Lung (tissue), 12 donors: ENCODE measurements around the gene PIF1. TPM values are rescaled to one million over a fixed set of nuclear protein-coding genes. Genes with fewer than 3 reads are reported as not detected.
A peak's percentile ranks its signal among the peaks of the same experiment; 100 is the strongest.

Source experiments
- ATAC-seq: fragments of 200-7000 bp; cut with Tn5 transposase; one replicate; pipeline ENCODE4 v1.9.1; 2020; ENCODE audit warnings: moderate number of reproducible peaks; ENCODE audit not compliant: insufficient read depth, low FRiP score
- DNase-seq, 3 donors: peaks; one replicate each; pipeline ENCODE4 v3.0.0-alpha.2; 2013 to 2017
- H3K27ac ChIP-seq, 2 donors: one replicate each; pipeline ENCODE4 v1.5.1; 2013; ENCODE audit warnings: mild to moderate bottlenecking in 2 of 2, moderate library complexity in 2 of 2, control low read depth in 1 of 2, inconsistent platforms in 1 of 2, low read depth in 1 of 2, low read length in 1 of 2
- H3K27me3 ChIP-seq, 3 donors: one replicate each; pipeline ENCODE4 v1.5.1; 2013; ENCODE audit warnings: low read length in 2 of 3; ENCODE audit not compliant: control insufficient read depth in 3 of 3, insufficient read depth in 3 of 3
- H3K36me3 ChIP-seq, 4 donors: one replicate each; pipeline ENCODE4 v1.5.1; 2013; ENCODE audit warnings: low read length in 4 of 4, mild to moderate bottlenecking in 1 of 4, moderate library complexity in 1 of 4; ENCODE audit not compliant: control insufficient read depth in 4 of 4, insufficient read depth in 4 of 4
- H3K4me1 ChIP-seq, 5 donors: one replicate each; pipeline ENCODE4 v1.5.1; 2013; ENCODE audit warnings: low read length in 5 of 5, mild to moderate bottlenecking in 2 of 5, moderate library complexity in 1 of 5; ENCODE audit not compliant: control insufficient read depth in 5 of 5, insufficient read depth in 5 of 5
- H3K4me3 ChIP-seq: one replicate; pipeline ENCODE4 v1.5.1; 2013; ENCODE audit warnings: mild to moderate bottlenecking, control low read depth, moderate library complexity
- H3K9ac ChIP-seq, 2 donors: one replicate each; pipeline ENCODE4 v1.5.1; 2013; ENCODE audit warnings: low read length in 2 of 2, control low read depth in 1 of 2; ENCODE audit not compliant: insufficient read depth in 1 of 2
- H3K9me3 ChIP-seq, 4 donors: one replicate each; pipeline ENCODE4 v1.5.1; 2013; ENCODE audit warnings: low read length in 3 of 4, mild to moderate bottlenecking in 1 of 4, moderate library complexity in 1 of 4; ENCODE audit not compliant: control insufficient read depth in 4 of 4, insufficient read depth in 3 of 4
- CTCF ChIP-seq: IDR thresholded peaks from 2 replicates; pipeline ENCODE4 v1.5.1; 2012; ENCODE audit warnings: mild to moderate bottlenecking; ENCODE audit errors: control extremely low read depth, extremely low read depth
- WGBS, 2 donors: extraction: QIAGEN DNeasy Blood & Tissue Kit; methylation state at CpG; one replicate each; pipeline ENCODE4 v1.1.7; 2013; 5-methylcytosine and 5-hydroxymethylcytosine counted together
- polyA plus RNA-seq, 2 donors: library from polyadenylated mRNA; stranded (reverse); fragments of 200-250 nt; gene quantifications; one replicate each; pipeline ENCODE4 v1.2.1, GENCODE V29; 2013
- total RNA-seq, 2 donors: library from RNA; depleted of rRNA in 1 of 2; stranded (reverse); fragments of >200 nt in 1 of 2; gene quantifications; one replicate each; pipeline ENCODE4 v1.2.1, GENCODE V29; 2014 to 2021
- donor health status: control.
- donor health status: control.
- donor health status: Bipolar disorder and iron deficiency.
- donor health status: healthy.
- donor health status: DM: yes; HTN: yes; CAD: no.

Gene PIF1
- total and polyA plus RNA-seq, 4 donors: 1.1 to 2.4 (median 1.2) TPM

GRCh38 chr15:64813075-64813474 lies 12.4 kb downstream of the PIF1 start:
- peaks cover 0 to 3% (median 0%) of the 10 kb centered on the region in 4 donors for H3K36me3 ChIP-seq
- no peak for ATAC-seq
- 44 to 76% methylated on average over 6 of the region's 6 CpGs for WGBS, 2 donors
- no peak overlapping the region for H3K27ac ChIP-seq
- no peaks in the 10 kb centered on the region for H3K27me3 ChIP-seq
- no peak overlapping the region for H3K9ac ChIP-seq
- H3K9me3 ChIP-seq: no peaks in the 10 kb centered on the region
- H3K4me1 ChIP-seq: peaks cover 0 to 10% (median 0%) of the 10 kb centered on the region in 5 donors
- H3K4me3 ChIP-seq: no peak overlapping the region
- no peak for DNase-seq
- TF ChIP-seq CTCF: no peak

- H3K4me1 ChIP-seq: peaks cover 0 to 10% (median 0%) of the 10 kb centered on the region in 5 donors
- peak overlapping the region in 1 of 2 donors; percentile 34 for H3K9ac ChIP-seq
- H3K36me3 ChIP-seq: no peaks in the 10 kb centered on the region
- H3K4me3 ChIP-seq: no peak overlapping the region
- no peaks in the 10 kb centered on the region for H3K27me3 ChIP-seq
- H3K27ac ChIP-seq: no peak overlapping the region
- no peak for ATAC-seq
- TF ChIP-seq CTCF: no peak
- DNase-seq: no peak
- 87 to 89% methylated on average over 6 of the region's 6 CpGs for WGBS, 2 donors
- H3K9me3 ChIP-seq: no peaks in the 10 kb centered on the region
Observed at GRCh38 chr15:64810497-64811326, 14.7 kb downstream of the PIF1 start.

- Histone ChIP-seq H3K4me3 (no peak overlapping the region), H3K9me3 (no peaks in the 10 kb centered on the region), H3K4me1 (peaks cover 0 to 10% (median 0%) of the 10 kb centered on the region in 5 donors), H3K9ac (no peak overlapping the region), H3K27me3 (no peaks in the 10 kb centered on the region), H3K36me3 (no peaks in the 10 kb centered on the region), H3K27ac (no peak overlapping the region)
- DNase-seq (peak; percentile 81 to 85 (median 83)), ATAC-seq (peak; percentile 82)
- 35 to 37% methylated on average over 14 of the region's 14 CpGs for WGBS, 2 donors
- TF ChIP-seq CTCF: peak; percentile 89
Observed at GRCh38 chr15:64809649-64810496, 15.6 kb downstream of the PIF1 start.
